Stomach smooth muscle (tissue), 2 donors: ENCODE data around the gene TOP3A.
"Not testable (repeated sequence)": the region's sequence is repeated elsewhere in the genome, so short reads cannot be mapped to it uniquely, and the experiment has no call there.

Experiments
- H3K27ac ChIP-seq: one replicate; pipeline ENCODE4 v1.7.0; 2013; ENCODE audit warnings: mild to moderate bottlenecking, low read length, inconsistent platforms
- H3K27me3 ChIP-seq, 2 donors: one replicate each; pipeline ENCODE4 v1.7.0; 2013; ENCODE audit warnings: low read length in 2 of 2; ENCODE audit not compliant: insufficient read depth in 2 of 2, control insufficient read depth in 1 of 2
- H3K36me3 ChIP-seq, 2 donors: one replicate each; pipeline ENCODE4 v1.7.0; 2013; ENCODE audit warnings: low read length in 2 of 2; ENCODE audit not compliant: control insufficient read depth in 2 of 2, insufficient read depth in 2 of 2
- H3K4me1 ChIP-seq: one replicate; pipeline ENCODE4 v1.7.0; 2013; ENCODE audit warnings: low read length; ENCODE audit not compliant: control insufficient read depth, insufficient read depth
- H3K4me3 ChIP-seq, 2 donors: one replicate each; pipeline ENCODE4 v1.7.0; 2013; ENCODE audit warnings: low read length in 2 of 2
- H3K9ac ChIP-seq, 2 donors: one replicate each; pipeline ENCODE4 v1.7.0; 2013; ENCODE audit warnings: low read length in 2 of 2, mild to moderate bottlenecking in 1 of 2
- H3K9me3 ChIP-seq, 2 donors: one replicate each; pipeline ENCODE4 v1.7.0; 2013; ENCODE audit warnings: low read length in 2 of 2; ENCODE audit not compliant: control insufficient read depth in 2 of 2
- donor health status: healthy.
- donor health status: Pancreatic carcinoma.

TOP3A gene

GRCh38 chr17:18338158-18338557, 23.4 kb upstream of the TOP3A start:
- H3K36me3 ChIP-seq = peaks cover 6 to 21% of the 10 kb centered on the region in 2 donors
- not testable (repeated sequence) for H3K9me3 ChIP-seq, H3K4me3 ChIP-seq, H3K4me1 ChIP-seq, H3K9ac ChIP-seq, H3K27me3 ChIP-seq, H3K27ac ChIP-seq

GRCh38 chr17:18332909-18333489, 18.2 kb upstream of the TOP3A start:
- Histone ChIP-seq H3K4me3 (no peak overlapping the region), H3K27me3 (no peaks in the 10 kb centered on the region), H3K27ac (no peak overlapping the region), H3K36me3 (peaks cover 20 to 52% of the 10 kb centered on the region in 2 donors), H3K9me3 (no peaks in the 10 kb centered on the region), H3K4me1 (no peaks in the 10 kb centered on the region), H3K9ac (no peak overlapping the region)

GRCh38 chr17:18331879-18332278, 17.1 kb upstream of the TOP3A start:
- H3K36me3 ChIP-seq = peaks cover 24 to 56% of the 10 kb centered on the region in 2 donors

GRCh38 chr17:18328643-18329204, 13.9 kb upstream of the TOP3A start:
- no peak overlapping the region for H3K27ac ChIP-seq
- no peaks in the 10 kb centered on the region for H3K27me3 ChIP-seq
- peaks cover 44 to 66% of the 10 kb centered on the region in 2 donors for H3K36me3 ChIP-seq
- no peak overlapping the region for H3K4me3 ChIP-seq
- no peaks in the 10 kb centered on the region for H3K4me1 ChIP-seq
- H3K9me3 ChIP-seq = no peaks in the 10 kb centered on the region
- H3K9ac ChIP-seq = no peak overlapping the region

More at GRCh38 chr17:18331879-18332278, 17.1 kb upstream of the TOP3A start:
- no peak overlapping the region for H3K27ac ChIP-seq
- H3K4me1 ChIP-seq = no peaks in the 10 kb centered on the region
- H3K27me3 ChIP-seq = no peaks in the 10 kb centered on the region
- H3K9ac ChIP-seq = no peak overlapping the region
- no peak overlapping the region for H3K4me3 ChIP-seq
- no peaks in the 10 kb centered on the region for H3K9me3 ChIP-seq

- peaks cover 53 to 72% of the 10 kb centered on the region in 2 donors for H3K36me3 ChIP-seq
- H3K27ac ChIP-seq = no peak overlapping the region
- H3K4me3 ChIP-seq = no peak overlapping the region
- H3K27me3 ChIP-seq = no peaks in the 10 kb centered on the region
- H3K9ac ChIP-seq = no peak overlapping the region
- H3K9me3 ChIP-seq = no peaks in the 10 kb centered on the region
- no peaks in the 10 kb centered on the region for H3K4me1 ChIP-seq
Observed at GRCh38 chr17:18327556-18327955, 12.8 kb upstream of the TOP3A start.

- H3K9ac ChIP-seq = no peak overlapping the region
- no peak overlapping the region for H3K4me3 ChIP-seq
- no peaks in the 10 kb centered on the region for H3K9me3 ChIP-seq
- H3K27me3 ChIP-seq = no peaks in the 10 kb centered on the region
- H3K27ac ChIP-seq = no peak overlapping the region
- no peaks in the 10 kb centered on the region for H3K4me1 ChIP-seq
- peaks cover 55 to 70% of the 10 kb centered on the region in 2 donors for H3K36me3 ChIP-seq
Observed at GRCh38 chr17:18327093-18327492, 12.3 kb upstream of the TOP3A start.

GRCh38 chr17:18326572-18326971, 11.8 kb upstream of the TOP3A start:
- H3K36me3 ChIP-seq = peaks cover 55 to 68% of the 10 kb centered on the region in 2 donors
- no peak overlapping the region for H3K9ac ChIP-seq
- H3K9me3 ChIP-seq = no peaks in the 10 kb centered on the region
- H3K4me1 ChIP-seq = no peaks in the 10 kb centered on the region
- H3K4me3 ChIP-seq = no peak overlapping the region
- H3K27ac ChIP-seq = no peak overlapping the region
- H3K27me3 ChIP-seq = no peaks in the 10 kb centered on the region

GRCh38 chr17:18326039-18326438, 11.2 kb upstream of the TOP3A start:
- no peak overlapping the region for H3K27ac ChIP-seq
- H3K27me3 ChIP-seq = no peaks in the 10 kb centered on the region
- H3K9me3 ChIP-seq = no peaks in the 10 kb centered on the region
- no peak overlapping the region for H3K4me3 ChIP-seq
- H3K9ac ChIP-seq = no peak overlapping the region
- H3K36me3 ChIP-seq = peaks cover 56 to 64% of the 10 kb centered on the region in 2 donors
- H3K4me1 ChIP-seq = peaks cover under 1% of the 10 kb centered on the region

- Histone ChIP-seq H3K36me3 (peaks cover 58 to 64% of the 10 kb centered on the region in 2 donors), H3K4me1 (peaks cover 17% of the 10 kb centered on the region), H3K27ac (no peak overlapping the region), H3K4me3 (no peak overlapping the region), H3K27me3 (no peaks in the 10 kb centered on the region), H3K9me3 (no peaks in the 10 kb centered on the region), H3K9ac (no peak overlapping the region)
Observed at GRCh38 chr17:18324140-18325050, 9.6 kb upstream of the TOP3A start.

- H3K4me1 ChIP-seq = peaks cover 24% of the 10 kb centered on the region
- no peak overlapping the region for H3K9ac ChIP-seq
- no peaks in the 10 kb centered on the region for H3K9me3 ChIP-seq
- H3K27ac ChIP-seq = no peak overlapping the region
- no peaks in the 10 kb centered on the region for H3K27me3 ChIP-seq
- H3K36me3 ChIP-seq = peaks cover 60 to 65% of the 10 kb centered on the region in 2 donors
- no peak overlapping the region for H3K4me3 ChIP-seq
Observed at GRCh38 chr17:18323507-18324139, 8.8 kb upstream of the TOP3A start.
